IMR-90 (cell line): Measurements from ENCODE around the gene CD55. TPM values are rescaled to one million over a fixed set of nuclear protein-coding genes. Genes with fewer than 3 reads are reported as not detected.

ENCODE experiments used
- ATAC-seq: fragments of 200-7000 bp; cut with Tn5 transposase; 2 replicates; pipeline ENCODE4 v1.9.1; 2020; ENCODE audit warnings: low read depth, mild to moderate bottlenecking, moderate library complexity
- BruUV-seq: library from RNA; stranded (reverse); fragments of 400-500 nt; replicated peaks from 2 replicates; lab custom pipeline; 2021; lab: Mats Ljungman, UMichigan
- CTCF ChIA-PET: fragments of 300-600 bp; formaldehyde crosslinking; extraction: SDS; loops from one replicate; lab custom pipeline; 2021; ENCODE audit warnings: antibody characterized with exemption; lab: Yijun Ruan, JAX
- POLR2A ChIA-PET: fragments of 300-600 bp; sonication (Branson Sonifier 250); formaldehyde crosslinking; loops from one replicate; lab custom pipeline; 2022; ENCODE audit warnings: antibody characterized with exemption; ENCODE audit not compliant: unreplicated experiment; lab: Charles Lee
- DNase-seq: peaks from one replicate; pipeline ENCODE4 v3.0.0; 2013
- H2AFZ ChIP-seq: replicated peaks from 2 replicates; pipeline ENCODE3; 2013; ENCODE audit warnings: low read length, mild to moderate bottlenecking; ENCODE audit not compliant: poor library complexity
- H2AK5ac ChIP-seq: 2 replicates; pipeline ENCODE4 v1.6.1; 2013; ENCODE audit warnings: low read depth, low read length, inconsistent platforms
- H2AK9ac ChIP-seq: replicated peaks from 2 replicates; pipeline ENCODE3; 2013; ENCODE audit warnings: mild to moderate bottlenecking, low read depth, low read length, moderate library complexity; ENCODE audit not compliant: poor library complexity
- H2BK120ac ChIP-seq: 2 replicates; pipeline ENCODE4 v1.6.1; 2013; ENCODE audit warnings: low read depth, low read length, inconsistent platforms
- H2BK15ac ChIP-seq: 3 replicates; pipeline ENCODE4 v1.6.1; 2013; ENCODE audit warnings: low read depth, low read length, inconsistent platforms
- H2BK20ac ChIP-seq: 2 replicates; pipeline ENCODE4 v1.6.1; 2013; ENCODE audit warnings: low read depth, mild to moderate bottlenecking, inconsistent platforms, low read length, moderate library complexity
- H2BK5ac ChIP-seq: 2 replicates; pipeline ENCODE4 v1.6.1; 2013; ENCODE audit warnings: mild to moderate bottlenecking, low read depth, low read length, inconsistent platforms; ENCODE audit not compliant: poor library complexity, severe bottlenecking
- H3K14ac ChIP-seq: replicated peaks from 2 replicates; pipeline ENCODE4 v1.6.1; 2013; ENCODE audit warnings: low read depth, low read length, inconsistent platforms
- H3K18ac ChIP-seq: 2 replicates; pipeline ENCODE4 v1.6.1; 2013; ENCODE audit warnings: low read depth, low read length, control low read depth
- H3K23ac ChIP-seq: 2 replicates; pipeline ENCODE4 v1.6.1; 2013; ENCODE audit warnings: low read depth, low read length, inconsistent platforms
- H3K27ac ChIP-seq: 2 replicates; pipeline ENCODE4 v1.5.1; 2013; ENCODE audit warnings: mild to moderate bottlenecking, control low read depth, low read length; ENCODE audit not compliant: insufficient read depth
- H3K27me3 ChIP-seq: 2 replicates; pipeline ENCODE4 v1.6.1; 2013; ENCODE audit warnings: low read length; ENCODE audit not compliant: control insufficient read depth, insufficient read depth
- H3K36me3 ChIP-seq: 2 replicates; pipeline ENCODE4 v1.6.1; 2013; ENCODE audit warnings: low read length, mixed read lengths; ENCODE audit not compliant: control insufficient read depth, insufficient read depth
- H3K4ac ChIP-seq: 2 replicates; pipeline ENCODE4 v1.6.1; 2013; ENCODE audit warnings: low read depth, low read length, inconsistent platforms
- H3K4me1 ChIP-seq: 2 replicates; pipeline ENCODE4 v1.6.1; 2013; ENCODE audit warnings: low read length, mixed read lengths; ENCODE audit not compliant: control insufficient read depth, insufficient read depth
- H3K4me2 ChIP-seq: 2 replicates; pipeline ENCODE4 v1.6.1; 2013; ENCODE audit warnings: low read depth, mild to moderate bottlenecking, control low read depth, low read length, moderate library complexity
- H3K4me3 ChIP-seq: 2 replicates; pipeline ENCODE4 v1.5.1; 2013; ENCODE audit warnings: low read depth, mild to moderate bottlenecking, control low read depth, low read length, moderate library complexity; ENCODE audit not compliant: insufficient read depth
- H3K56ac ChIP-seq: 2 replicates; pipeline ENCODE4 v1.6.1; 2013; ENCODE audit warnings: low read length, inconsistent platforms; ENCODE audit not compliant: insufficient read depth; ENCODE audit errors: extremely low read depth
- H3K79me1 ChIP-seq, 2 experiments: 2 replicates each; pipeline ENCODE4 v1.6.1; 2013; ENCODE audit warnings: low read length in 2 of 2, inconsistent platforms in 1 of 2, low read depth in 1 of 2
- H3K9ac ChIP-seq: 2 replicates; pipeline ENCODE4 v1.6.1; 2013; ENCODE audit warnings: low read depth, low read length, control low read depth
- H3K9me1 ChIP-seq: 2 replicates; pipeline ENCODE4 v1.6.1; 2013; ENCODE audit warnings: low read length, inconsistent platforms; ENCODE audit not compliant: insufficient read depth
- H3K9me3 ChIP-seq: 2 replicates; pipeline ENCODE4 v1.6.1; 2013; ENCODE audit warnings: low read length; ENCODE audit not compliant: control insufficient read depth, insufficient read depth
- H4K20me1 ChIP-seq: 2 replicates; pipeline ENCODE4 v1.6.1; 2013; ENCODE audit warnings: low read length, inconsistent platforms; ENCODE audit not compliant: insufficient read depth
- H4K5ac ChIP-seq: 2 replicates; pipeline ENCODE4 v1.6.1; 2013; ENCODE audit warnings: mild to moderate bottlenecking, low read depth, low read length, control low read depth
- H4K8ac ChIP-seq, 2 experiments: 2 replicates each; pipeline ENCODE4 v1.6.1; 2013; ENCODE audit warnings: low read depth in 2 of 2, low read length in 2 of 2, control low read depth in 1 of 2, inconsistent platforms in 1 of 2
- H4K91ac ChIP-seq: 2 replicates; pipeline ENCODE4 v1.6.1; 2013; ENCODE audit warnings: low read depth, low read length, inconsistent platforms; ENCODE audit not compliant: insufficient read depth
- BHLHE40 ChIP-seq: fragments of 150-350 bp; IDR thresholded peaks from 2 replicates; pipeline ENCODE4 v1.6.1; 2016; ENCODE audit warnings: mild to moderate bottlenecking, low read depth, low read length
- FOS ChIP-seq: fragments of 150-350 bp; IDR thresholded peaks from 2 replicates; pipeline ENCODE4 v1.6.1; 2016; ENCODE audit warnings: low read depth, low read length
- RAD21 ChIP-seq: IDR thresholded peaks from 2 replicates; pipeline ENCODE4 v1.6.1; 2012; ENCODE audit warnings: low read length, improper control_type of control experiment
- RFX5 ChIP-seq: IDR thresholded peaks from 2 replicates; pipeline ENCODE4 v1.8.0; 2012; ENCODE audit warnings: low read depth, mild to moderate bottlenecking, low read length, moderate library complexity
- WGBS, 2 experiments: methylation state at CpG; one replicate each; pipeline versions ENCODE4 v1.1.5 to v1.1.7; 2013; ENCODE audit warnings: missing lambda C conversion rate in 2 of 2; ENCODE audit not compliant: insufficient read length in 1 of 2; ENCODE audit errors: extremely low coverage in 2 of 2; 5-methylcytosine and 5-hydroxymethylcytosine counted together
- dilution Hi-C: fragments of 300-500 bp; cut with HindIII; formaldehyde crosslinking; loops from one replicate; pipeline ENCODE4 v1.14.3; 2018; ENCODE audit warnings: low sequenced_read_pairs; ENCODE audit not compliant: unreplicated experiment
- in situ Hi-C: fragments of 300-500 bp; cut with MboI; formaldehyde crosslinking; loops from 3 replicates; pipeline ENCODE4 v1.14.3; 2019; ENCODE audit warnings: low sequenced_read_pairs, inconsistent platforms, mixed read lengths
- intact Hi-C: fragments of 100-400 bp; cut with micrococcal nuclease; formaldehyde crosslinking; loops from 2 replicates; pipeline ENCODE4 v1.10.0; 2022
- polyA plus RNA-seq, 3 experiments: library from polyadenylated mRNA; depleted of rRNA; stranded (reverse); fragments of >200 nt; gene quantifications; 2 replicates each; pipeline ENCODE4 v1.2.3, GENCODE V29; 2012; ENCODE audit warnings: low replicate concordance in 1 of 3
- total RNA-seq: library from RNA; depleted of rRNA; stranded (reverse); fragments of >200 nt; gene quantifications from 2 replicates; pipeline ENCODE4 v1.2.3, GENCODE V29; 2012
- TF ChIP-seq, protein P1 (sequence below): fragments of 150-350 bp; IDR thresholded peaks from 2 replicates; pipeline ENCODE4 v1.6.1; 2017; ENCODE audit warnings: mild to moderate bottlenecking, antibody characterized with exemption, low read length, low read depth
- TF ChIP-seq, protein P2 (sequence below): conservative IDR thresholded peaks from 2 replicates; pipeline ENCODE4 v1.5.1; 2012; ENCODE audit warnings: mild to moderate bottlenecking, low read depth, low read length, improper control_type of control experiment
- TF ChIP-seq, protein P3 (sequence below): fragments of 150-350 bp; IDR thresholded peaks from 2 replicates; pipeline ENCODE4 v1.6.1; 2016; ENCODE audit warnings: low read depth, mild to moderate bottlenecking, low read length, moderate library complexity, borderline replicate concordance

The CD55 gene
- total and polyA plus RNA-seq, 2 of the 4 experiments (the other 2 are of a cell fraction) = 6.6 to 11.5 TPM

DNA sequence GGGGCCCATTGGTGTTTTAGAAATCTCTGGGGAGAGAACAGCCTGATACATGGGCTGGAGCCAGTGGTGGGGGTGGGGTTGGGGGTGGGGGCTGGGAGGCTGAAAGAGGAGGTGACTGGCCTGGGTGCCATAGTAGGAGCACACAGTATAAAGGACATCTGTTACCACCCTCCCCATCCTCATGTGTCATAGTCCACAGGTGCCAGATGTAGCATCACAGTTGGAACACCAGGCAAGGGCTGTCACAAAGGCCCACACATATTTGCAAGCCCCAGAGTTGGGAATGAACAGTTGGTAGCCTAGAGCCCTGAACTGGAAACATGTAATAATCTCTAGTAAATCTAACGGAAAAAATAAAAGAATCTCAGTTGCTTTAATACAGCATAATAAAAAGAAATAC lies 77.5 kb downstream of the CD55 start:
- H2AFZ ChIP-seq = no peak overlapping the region
- no peak overlapping the region for H3K18ac ChIP-seq
- no peak overlapping the region for H3K9ac ChIP-seq
- H2BK20ac ChIP-seq = no peak overlapping the region
- H3K79me1 ChIP-seq = no peaks in the 10 kb centered on the region
- no peak overlapping the region for H3K23ac ChIP-seq
- DNase-seq (no peak), ATAC-seq (no peak)
- H3K9me1 ChIP-seq = no peaks in the 10 kb centered on the region
- H3K14ac ChIP-seq = no peak overlapping the region
- H2BK5ac ChIP-seq = no peak overlapping the region
- H3K56ac ChIP-seq = no peak overlapping the region
- H3K4ac ChIP-seq = no peak overlapping the region
- H3K27ac ChIP-seq = no peak overlapping the region
- BruUV-seq = no TSS peak
- H2AK5ac ChIP-seq = no peak overlapping the region
- no peak overlapping the region for H3K4me3 ChIP-seq
- no CpG with 5 or more reads among the region's 1 CpG for WGBS, 2 experiments
- no peak overlapping the region for H2BK15ac ChIP-seq
- no peaks in the 10 kb centered on the region for H3K4me1 ChIP-seq
- ChIA-PET CTCF (no interaction called here), POLR2A (no interaction called here)
- H3K9me3 ChIP-seq = no peaks in the 10 kb centered on the region
- dilution Hi-C loops = no loop called here
- intact Hi-C loops = no loop called here
- no peaks in the 10 kb centered on the region for H3K27me3 ChIP-seq
- in situ Hi-C loops = no loop called here
- H3K4me2 ChIP-seq = no peak overlapping the region
- H4K20me1 ChIP-seq = no peaks in the 10 kb centered on the region
- H4K8ac ChIP-seq = no peak overlapping the region
- H3K36me3 ChIP-seq = no peaks in the 10 kb centered on the region
- H2AK9ac ChIP-seq = no peak overlapping the region
- H4K5ac ChIP-seq = no peak overlapping the region
- no peak overlapping the region for H2BK120ac ChIP-seq
- TF ChIP-seq BHLHE40 = no peak
- TF ChIP-seq, protein P1, sequence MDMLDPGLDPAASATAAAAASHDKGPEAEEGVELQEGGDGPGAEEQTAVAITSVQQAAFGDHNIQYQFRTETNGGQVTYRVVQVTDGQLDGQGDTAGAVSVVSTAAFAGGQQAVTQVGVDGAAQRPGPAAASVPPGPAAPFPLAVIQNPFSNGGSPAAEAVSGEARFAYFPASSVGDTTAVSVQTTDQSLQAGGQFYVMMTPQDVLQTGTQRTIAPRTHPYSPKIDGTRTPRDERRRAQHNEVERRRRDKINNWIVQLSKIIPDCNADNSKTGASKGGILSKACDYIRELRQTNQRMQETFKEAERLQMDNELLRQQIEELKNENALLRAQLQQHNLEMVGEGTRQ = no peak
- no peak for TF ChIP-seq RFX5
- no peak for TF ChIP-seq FOS
- no peak for TF ChIP-seq RAD21
- TF ChIP-seq, protein P2, sequence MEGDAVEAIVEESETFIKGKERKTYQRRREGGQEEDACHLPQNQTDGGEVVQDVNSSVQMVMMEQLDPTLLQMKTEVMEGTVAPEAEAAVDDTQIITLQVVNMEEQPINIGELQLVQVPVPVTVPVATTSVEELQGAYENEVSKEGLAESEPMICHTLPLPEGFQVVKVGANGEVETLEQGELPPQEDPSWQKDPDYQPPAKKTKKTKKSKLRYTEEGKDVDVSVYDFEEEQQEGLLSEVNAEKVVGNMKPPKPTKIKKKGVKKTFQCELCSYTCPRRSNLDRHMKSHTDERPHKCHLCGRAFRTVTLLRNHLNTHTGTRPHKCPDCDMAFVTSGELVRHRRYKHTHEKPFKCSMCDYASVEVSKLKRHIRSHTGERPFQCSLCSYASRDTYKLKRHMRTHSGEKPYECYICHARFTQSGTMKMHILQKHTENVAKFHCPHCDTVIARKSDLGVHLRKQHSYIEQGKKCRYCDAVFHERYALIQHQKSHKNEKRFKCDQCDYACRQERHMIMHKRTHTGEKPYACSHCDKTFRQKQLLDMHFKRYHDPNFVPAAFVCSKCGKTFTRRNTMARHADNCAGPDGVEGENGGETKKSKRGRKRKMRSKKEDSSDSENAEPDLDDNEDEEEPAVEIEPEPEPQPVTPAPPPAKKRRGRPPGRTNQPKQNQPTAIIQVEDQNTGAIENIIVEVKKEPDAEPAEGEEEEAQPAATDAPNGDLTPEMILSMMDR = no peak
- TF ChIP-seq, protein P3, sequence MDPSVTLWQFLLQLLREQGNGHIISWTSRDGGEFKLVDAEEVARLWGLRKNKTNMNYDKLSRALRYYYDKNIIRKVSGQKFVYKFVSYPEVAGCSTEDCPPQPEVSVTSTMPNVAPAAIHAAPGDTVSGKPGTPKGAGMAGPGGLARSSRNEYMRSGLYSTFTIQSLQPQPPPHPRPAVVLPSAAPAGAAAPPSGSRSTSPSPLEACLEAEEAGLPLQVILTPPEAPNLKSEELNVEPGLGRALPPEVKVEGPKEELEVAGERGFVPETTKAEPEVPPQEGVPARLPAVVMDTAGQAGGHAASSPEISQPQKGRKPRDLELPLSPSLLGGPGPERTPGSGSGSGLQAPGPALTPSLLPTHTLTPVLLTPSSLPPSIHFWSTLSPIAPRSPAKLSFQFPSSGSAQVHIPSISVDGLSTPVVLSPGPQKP = no peak
- no peak overlapping the region for H4K91ac ChIP-seq
